ENCODE data around the gene OR14I1. TPM values are rescaled to one million over a fixed set of nuclear protein-coding genes. Genes with fewer than 3 reads are reported as not detected.

OR14I1 gene
- total RNA-seq, 1 donor from 2014 or later = not detected

Other genes with a start within 250 kb of the OR14I1 start
- not detected in 2 replicates for gene OR2T3, start 229.4 kb downstream of the OR14I1 start, total RNA-seq
- not detected in 2 replicates for gene OR2T5, start 214.2 kb downstream of the OR14I1 start, total RNA-seq
- not detected in 2 replicates for gene OR2G6, start 194.7 kb downstream of the OR14I1 start, total RNA-seq
- gene OR2T29, start 140.0 kb downstream of the OR14I1 start, total RNA-seq = not detected in 2 replicates
- not detected in 2 replicates for gene OR2T34, start 128.0 kb downstream of the OR14I1 start, total RNA-seq
- gene OR2T10, start 105.1 kb downstream of the OR14I1 start, total RNA-seq = not detected in 2 replicates
- gene OR2T11, start 67.7 kb downstream of the OR14I1 start, total RNA-seq = not detected in 2 replicates
- gene OR2T35, start 57.5 kb downstream of the OR14I1 start, total RNA-seq = not detected in 2 replicates
- gene OR2T27, start 47.2 kb downstream of the OR14I1 start, total RNA-seq = not detected in 2 replicates
- not detected in 2 replicates for gene LYPD8, start 53.0 kb upstream of the OR14I1 start, total RNA-seq
- gene SH3BP5L, start 123.1 kb upstream of the OR14I1 start, total RNA-seq = 27.5 and 28.2 TPM in 2 replicates
- 44.0 and 48.8 TPM in 2 replicates for gene ZNF672, start 135.5 kb upstream of the OR14I1 start, total RNA-seq
- gene ZNF692, start 156.3 kb upstream of the OR14I1 start, total RNA-seq = 94.9 and 100 TPM in 2 replicates
- 7.4 and 7.6 TPM in 2 replicates for gene PGBD2, start 203.5 kb upstream of the OR14I1 start, total RNA-seq